ENCODE data around the gene SETD5.

The SETD5 gene

GRCh38 chr3:9387322-9387655, 10.1 kb upstream of the SETD5 start:
- no peak for DNase-seq (ENCODE audit: low spot score)

GRCh38 chr3:9388142-9388541, 9.3 kb upstream of the SETD5 start:
- no peak for DNase-seq (ENCODE audit: low spot score)

- no peak for DNase-seq (ENCODE audit: low spot score)
Measured at GRCh38 chr3:9388562-9389272, 8.7 kb upstream of the SETD5 start.

GRCh38 chr3:9390265-9390888, 7.0 kb upstream of the SETD5 start:
- DNase-seq (ENCODE audit: low spot score) = no peak

GRCh38 chr3:9392041-9392440, 5.4 kb upstream of the SETD5 start:
- no peak for DNase-seq (ENCODE audit: low spot score)

- no peak for DNase-seq (ENCODE audit: low spot score)
Measured at GRCh38 chr3:9395570-9396300, 1.7 kb upstream of the SETD5 start.

GRCh38 chr3:9396301-9396631, 1.1 kb upstream of the SETD5 start:
- DNase-seq (ENCODE audit: low spot score) = no peak

GRCh38 chr3:9396632-9397331, 633 bp upstream of the SETD5 start:
- peak; percentile 94 for DNase-seq (ENCODE audit: low spot score)

GRCh38 chr3:9397906-9398699, 688 bp downstream of the SETD5 start:
- DNase-seq (ENCODE audit: low spot score) = peak; percentile 37

- peak; percentile 23 for DNase-seq (ENCODE audit: low spot score)
Measured at GRCh38 chr3:9398700-9399336, 1.4 kb downstream of the SETD5 start.

- no peak for DNase-seq (ENCODE audit: low spot score)
Measured at GRCh38 chr3:9399337-9399703, 1.9 kb downstream of the SETD5 start.

GRCh38 chr3:9399746-9400145, 2.3 kb downstream of the SETD5 start:
- DNase-seq (ENCODE audit: low spot score) = no peak

GRCh38 chr3:9400616-9401015, 3.2 kb downstream of the SETD5 start:
- DNase-seq (ENCODE audit: low spot score) = no peak

GRCh38 chr3:9401986-9402385, 4.6 kb downstream of the SETD5 start:
- no peak for DNase-seq (ENCODE audit: low spot score)

GRCh38 chr3:9402410-9403228, 5.2 kb downstream of the SETD5 start:
- no peak for DNase-seq (ENCODE audit: low spot score)

- DNase-seq (ENCODE audit: low spot score) = no peak
Measured at GRCh38 chr3:9403463-9403862, 6.0 kb downstream of the SETD5 start.

- no peak for DNase-seq (ENCODE audit: low spot score)
Measured at GRCh38 chr3:9404680-9405079, 7.3 kb downstream of the SETD5 start.

- DNase-seq (ENCODE audit: low spot score) = no peak
Measured at GRCh38 chr3:9405756-9406155, 8.3 kb downstream of the SETD5 start.

- no peak for DNase-seq (ENCODE audit: low spot score)
Measured at GRCh38 chr3:9406856-9407626, 9.6 kb downstream of the SETD5 start.

- no peak for DNase-seq (ENCODE audit: low spot score)
Measured at GRCh38 chr3:9408061-9408460, 10.6 kb downstream of the SETD5 start.
